K562 (cell line): Measurements from ENCODE around the gene MED29. TPM values are rescaled to one million over a fixed set of nuclear protein-coding genes. Genes with fewer than 3 reads are reported as not detected.
A peak's percentile ranks its signal among the peaks of the same experiment; 100 is the strongest.

ENCODE experiments used
- ATF4 ChIP-seq: fragments of 450-650 bp; formaldehyde crosslinking; IDR thresholded peaks from 2 replicates; pipeline ENCODE4 v1.4.0; 2022; ENCODE audit warnings: mild to moderate bottlenecking, moderate library complexity
- CREM ChIP-seq: IDR thresholded peaks from 2 replicates; pipeline ENCODE4 v1.6.1; 2014; ENCODE audit warnings: antibody characterized with exemption, low read depth
- CTBP1 ChIP-seq: fragments of 450-650 bp; IDR thresholded peaks from 2 replicates; pipeline ENCODE4 v1.6.1; 2016; ENCODE audit warnings: borderline replicate concordance
- ETS1 ChIP-seq: conservative IDR thresholded peaks from 2 replicates; pipeline ENCODE4 v1.6.1; 2011; ENCODE audit warnings: low read depth, mild to moderate bottlenecking, low read length; ENCODE audit not compliant: control insufficient read depth
- ETV5 ChIP-seq: sonication (generic); formaldehyde crosslinking; IDR thresholded peaks from 2 replicates; pipeline ENCODE4 v1.4.0; 2020; ENCODE audit warnings: low read depth, mild to moderate bottlenecking, missing genetic modification reagents
- FOSL1 ChIP-seq: fragments of 200-800 bp; sonication (Bioruptor generic); conservative IDR thresholded peaks from 2 replicates; pipeline ENCODE4 v1.6.1; 2016; ENCODE audit warnings: missing genetic modification characterization, missing compliant biosample characterization
- GTF2A2 ChIP-seq: IDR thresholded peaks from 2 replicates; pipeline ENCODE4 v1.6.1; 2016; ENCODE audit warnings: mild to moderate bottlenecking, missing genetic modification characterization, missing compliant biosample characterization
- HDAC1 ChIP-seq, 2 experiments: fragments of 450-650 bp; IDR thresholded peaks; 2 replicates each; pipeline ENCODE4 v1.6.1; 2016 to 2017; ENCODE audit warnings: inconsistent platforms in 1 of 2, mild to moderate bottlenecking in 1 of 2, moderate library complexity in 1 of 2
- HDAC6 ChIP-seq: IDR thresholded peaks from 2 replicates; pipeline ENCODE4 v1.6.1; 2012; ENCODE audit warnings: low read depth, mild to moderate bottlenecking, control low read depth, inconsistent platforms, low read length, moderate library complexity
- IFI16 ChIP-seq: fragments of 250-450 bp; sonication (Bioruptor Pico); IDR thresholded peaks from 2 replicates; pipeline ENCODE4 v2.1.2; 2022; ENCODE audit warnings: mild to moderate bottlenecking, inconsistent platforms
- JUNB ChIP-seq: fragments of 450-650 bp; formaldehyde crosslinking; conservative IDR thresholded peaks from 2 replicates; pipeline ENCODE4 v1.4.0; 2020; ENCODE audit warnings: mild to moderate bottlenecking
- NR2F6 ChIP-seq: fragments of 450-650 bp; formaldehyde crosslinking; IDR thresholded peaks from 2 replicates; pipeline ENCODE4 v1.4.0; 2020; ENCODE audit warnings: mild to moderate bottlenecking
- PREB ChIP-seq: sonication (generic); formaldehyde crosslinking; IDR thresholded peaks from 2 replicates; pipeline ENCODE4 v1.8.1; 2023; ENCODE audit warnings: mild to moderate bottlenecking, missing genetic modification reagents
- SMARCA5 ChIP-seq: fragments of 450-650 bp; IDR thresholded peaks from 2 replicates; pipeline ENCODE4 v1.6.1; 2016
- TEAD1 ChIP-seq, 2 experiments: fragments of 450-650 bp in 1 of 2; sonication (generic) in 1 of 2; formaldehyde crosslinking; IDR thresholded peaks; 2 replicates each; pipeline versions ENCODE4 v1.4.0 to v1.8.0; 2020 to 2022; ENCODE audit warnings: mild to moderate bottlenecking in 2 of 2, missing genetic modification reagents in 1 of 2
- ZKSCAN8 ChIP-seq: fragments of 200-800 bp; sonication (Bioruptor generic); IDR thresholded peaks from 2 replicates; pipeline ENCODE4 v1.6.1; 2016; ENCODE audit warnings: missing genetic modification characterization, missing compliant biosample characterization
- ZNF592 ChIP-seq: fragments of 450-650 bp; IDR thresholded peaks from 2 replicates; pipeline ENCODE4 v1.6.1; 2017; ENCODE audit warnings: antibody characterized with exemption, mild to moderate bottlenecking
- ZNF766 ChIP-seq: fragments of 200-800 bp; sonication (Bioruptor generic); conservative IDR thresholded peaks from 2 replicates; pipeline ENCODE4 v1.6.1; 2016; ENCODE audit warnings: missing genetic modification characterization, missing compliant biosample characterization
- polyA plus RNA-seq, 8 experiments: library from polyadenylated mRNA; depleted of rRNA in 4 of 8; stranded (reverse) in 5 of 8; unstranded in 3 of 8; fragments of >200 nt; fragmentation: Nextera tagmentation in 2 of 8; fragmentation: Illumina TruSeq in 1 of 8; extraction: Ambion mirVana in 2 of 8; extraction: Trizol in 1 of 8; gene quantifications; 2 replicates each; pipeline versions ENCODE4 v1.2.1 to v1.2.3, GENCODE V29; 2011 to 2014; ENCODE audit warnings: inconsistent platforms in 1 of 8, missing spikeins in 1 of 8
- total RNA-seq, 7 experiments: library from RNA; depleted of rRNA in 6 of 7; stranded (reverse); fragments of >200 nt in 6 of 7; fragmentation: Illumina TruSeq in 2 of 7; extraction: Trizol in 2 of 7; gene quantifications; 2 replicates each; pipeline versions ENCODE4 v1.2.1 to v1.2.3, GENCODE V29; 2011 to 2021; ENCODE audit warnings: low replicate concordance in 1 of 7

The MED29 gene
- total and polyA plus RNA-seq, 9 of the 15 experiments (the other 6 are each of a cell fraction or from before 2014, with no cell fraction given), result 1.8 to 22.6 (median 12.4) TPM

GRCh38 chr19:39401549-39402345 is 10.6 kb downstream of the MED29 start (continued):
- TF ChIP-seq JUNB (CRISPR knock-in tag) (0 out of 2 replicates have a peak, but pooled peaks have one; percentile 6), CREM (peak; percentile 51), CTBP1 (peak; percentile 90; the same call in 1 of the 2 replicates), FOSL1 (tag) (peak; percentile 91), IFI16 (CRISPR knock-in tag) (no peak), NR2F6 (CRISPR knock-in tag) (0 out of 2 replicates have a peak, but pooled peaks have one; percentile 37), ETV5 (CRISPR knock-in tag) (no peak), SMARCA5 (no peak), GTF2A2 (tag) (0 out of 2 replicates have a peak, but pooled peaks have one; percentile 48), HDAC6 (no peak), HDAC1 (IDR thresholded peaks at IDR 0.05) (peak in 1 of 2 experiments; percentile 1; a peak in 1 of 4 replicates), ETS1 (no peak), PREB (CRISPR knock-in tag) (no peak), ZNF592 (peak; percentile 68), ZNF766 (CRISPR knock-in tag) (0 out of 2 replicates have a peak, but pooled peaks have one; percentile 3), ZKSCAN8 (CRISPR knock-in tag) (peak; percentile 83), ATF4 (CRISPR knock-in tag) (peak; percentile 57; the same call in 1 of the 2 replicates), TEAD1 (CRISPR knock-in tag; IDR thresholded peaks at IDR 0.05) (peak in 1 of 2 experiments; percentile 13; a peak in 2 of 4 replicates)
